NCI-H128 (cell line): ENCODE measurements around the gene PRKCE.
A peak's percentile ranks its signal among the peaks of the same experiment; 100 is the strongest.

Source experiments
- DNase-seq: peaks from one replicate; lab custom pipeline; 2025; ENCODE audit not compliant: unreplicated experiment; lab: John Stamatoyannopoulos, UW

PRKCE gene

DNA sequence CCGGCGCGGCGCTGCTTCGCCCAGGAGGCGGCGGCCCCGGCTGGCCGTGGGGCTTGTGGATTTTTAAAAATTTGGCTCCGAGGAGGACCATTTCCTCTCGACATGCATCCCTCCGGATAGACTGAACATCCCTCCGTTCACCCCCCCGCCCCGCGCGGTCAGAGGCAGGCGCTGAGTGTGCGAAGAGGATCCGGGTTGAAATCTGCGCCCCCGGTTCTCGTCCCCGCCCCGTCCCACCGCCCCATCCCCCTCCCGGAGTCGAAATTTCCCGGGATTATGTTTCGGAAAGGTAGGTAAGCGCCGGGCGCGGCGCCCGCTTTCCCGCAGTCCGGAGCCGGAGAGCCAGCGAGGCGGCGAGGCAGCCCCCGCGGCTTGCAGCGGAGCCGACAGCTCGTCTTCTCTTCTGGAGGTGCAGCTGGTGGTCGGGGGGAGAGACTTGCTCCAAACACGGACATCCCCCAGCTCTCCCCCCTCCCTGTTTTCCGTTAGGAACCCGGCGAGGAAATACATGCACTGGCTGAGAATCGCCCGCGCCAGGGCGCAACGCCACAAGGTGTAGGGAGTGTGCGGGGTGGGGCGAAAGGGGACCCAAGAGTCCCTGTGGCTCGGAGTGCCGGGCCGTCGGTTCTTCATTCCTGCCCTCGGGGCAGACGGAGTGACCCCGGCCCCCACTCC, at the start of gene PRKCE:
Gene PRKCE, plus strand, starts transcription at position 261 of the 675 bp plus-strand sequence.
- DNase-seq, result no peak

DNA sequence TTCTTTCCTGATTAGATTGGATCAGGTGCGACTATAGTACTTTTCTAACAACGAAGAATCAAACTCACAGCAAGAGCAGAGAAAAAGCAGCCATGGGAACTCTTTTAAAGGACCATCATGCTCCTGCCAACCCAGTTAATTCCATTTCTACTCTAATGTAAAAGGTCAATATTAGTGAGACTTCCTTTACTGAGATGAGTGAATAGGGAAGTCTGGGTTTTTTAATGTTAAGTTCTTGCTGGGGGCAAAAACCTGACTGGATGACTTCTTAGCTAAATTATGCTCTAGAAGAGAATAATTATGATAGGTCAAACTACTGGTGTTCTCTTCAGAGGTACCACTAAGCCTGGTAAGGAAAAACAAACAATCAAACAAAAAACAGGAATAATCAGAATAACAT, 48.9 kb upstream of the PRKCE start:
- no peak for DNase-seq

DNA sequence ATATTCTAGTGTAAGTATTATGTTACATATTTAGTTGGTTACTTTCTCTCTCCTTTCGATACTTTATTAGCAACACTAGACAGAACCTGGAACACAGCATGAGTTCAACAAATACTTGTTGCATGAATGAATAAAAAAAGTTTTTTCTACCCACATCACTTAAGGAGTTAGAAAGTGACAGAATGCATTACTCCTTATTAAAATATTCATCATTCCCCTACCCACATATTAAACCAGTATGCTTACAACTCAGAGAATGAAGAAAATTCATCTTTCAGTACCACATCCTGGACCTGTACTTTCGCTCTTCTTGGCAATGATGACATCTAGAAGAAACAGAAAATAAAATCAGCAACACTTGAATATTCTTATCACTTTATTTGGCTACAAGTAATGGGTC, 46.4 kb upstream of the PRKCE start:
- no peak for DNase-seq

DNA sequence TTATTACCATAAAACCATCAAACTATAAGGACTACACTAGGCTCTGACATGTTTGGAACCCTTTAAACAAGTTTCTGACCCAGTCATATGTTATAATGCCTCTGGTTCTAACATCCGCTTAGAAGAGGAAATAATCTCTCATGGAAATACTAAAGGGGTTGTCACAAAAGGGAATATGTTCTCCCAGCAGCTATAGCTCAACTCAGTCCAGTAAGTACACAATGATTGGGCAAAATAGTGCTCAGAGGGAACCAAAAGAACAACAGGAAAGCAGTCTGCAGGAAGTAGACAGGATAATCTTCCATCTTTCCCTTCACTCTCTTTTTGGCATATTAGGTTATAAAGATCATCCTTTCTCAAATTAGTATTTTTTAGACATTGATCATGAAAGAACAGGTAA, 44.7 kb upstream of the PRKCE start:
- DNase-seq, result no peak

DNA sequence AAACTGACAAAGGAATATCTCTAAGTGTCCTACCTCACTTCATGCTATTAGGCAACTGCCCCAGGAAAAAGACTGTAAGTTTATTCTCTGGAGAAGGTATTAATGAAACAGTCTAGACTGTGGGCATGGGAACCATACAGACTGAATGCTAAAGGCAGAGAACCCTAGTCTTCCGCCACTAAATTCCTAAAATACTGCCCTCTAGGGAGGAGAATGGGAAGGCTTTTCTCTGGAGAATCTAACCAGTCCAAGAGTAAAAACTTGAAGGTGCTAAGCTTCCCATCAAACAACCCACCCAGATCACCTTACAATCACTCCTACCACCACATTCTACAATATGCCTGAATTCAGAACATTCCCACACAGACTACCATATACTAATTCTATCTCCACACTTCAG, 43.8 kb upstream of the PRKCE start:
- DNase-seq, result no peak

DNA sequence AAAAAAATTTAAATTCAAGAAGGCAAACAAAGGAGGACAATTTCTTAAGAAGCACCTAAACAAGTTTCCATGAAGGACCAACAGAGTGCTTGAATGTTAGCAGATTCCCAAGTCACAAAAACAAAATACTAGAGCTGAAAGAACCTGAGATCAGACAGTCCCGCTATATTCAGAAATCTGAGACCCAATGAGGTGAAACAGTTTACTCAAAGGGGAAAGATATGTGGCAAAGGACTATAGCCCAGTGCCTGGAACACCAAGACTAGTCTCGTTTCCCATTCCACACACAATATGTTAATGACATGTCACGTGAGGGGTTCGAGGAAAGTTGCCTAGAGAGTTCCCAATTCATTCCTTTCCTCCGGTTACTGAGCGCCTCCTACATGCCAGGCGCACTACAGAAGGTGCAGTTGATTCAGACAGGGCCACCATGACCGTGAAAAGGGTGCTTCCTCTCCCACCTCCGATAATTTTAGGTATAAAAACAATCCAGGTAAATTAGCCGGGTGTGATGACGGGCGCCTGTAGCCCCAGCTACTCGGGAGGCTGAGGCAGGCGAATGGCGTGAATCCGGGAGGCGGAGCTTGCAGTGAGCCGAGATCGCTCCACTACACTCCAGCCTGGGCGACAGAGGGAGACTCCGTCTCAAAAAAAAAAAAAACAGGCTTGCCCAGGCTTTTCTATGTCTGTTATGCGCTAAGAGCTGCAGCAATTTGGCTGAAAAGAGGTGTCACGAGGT, 41.0 kb upstream of the PRKCE start:
- DNase-seq, result peak; percentile 47

DNA sequence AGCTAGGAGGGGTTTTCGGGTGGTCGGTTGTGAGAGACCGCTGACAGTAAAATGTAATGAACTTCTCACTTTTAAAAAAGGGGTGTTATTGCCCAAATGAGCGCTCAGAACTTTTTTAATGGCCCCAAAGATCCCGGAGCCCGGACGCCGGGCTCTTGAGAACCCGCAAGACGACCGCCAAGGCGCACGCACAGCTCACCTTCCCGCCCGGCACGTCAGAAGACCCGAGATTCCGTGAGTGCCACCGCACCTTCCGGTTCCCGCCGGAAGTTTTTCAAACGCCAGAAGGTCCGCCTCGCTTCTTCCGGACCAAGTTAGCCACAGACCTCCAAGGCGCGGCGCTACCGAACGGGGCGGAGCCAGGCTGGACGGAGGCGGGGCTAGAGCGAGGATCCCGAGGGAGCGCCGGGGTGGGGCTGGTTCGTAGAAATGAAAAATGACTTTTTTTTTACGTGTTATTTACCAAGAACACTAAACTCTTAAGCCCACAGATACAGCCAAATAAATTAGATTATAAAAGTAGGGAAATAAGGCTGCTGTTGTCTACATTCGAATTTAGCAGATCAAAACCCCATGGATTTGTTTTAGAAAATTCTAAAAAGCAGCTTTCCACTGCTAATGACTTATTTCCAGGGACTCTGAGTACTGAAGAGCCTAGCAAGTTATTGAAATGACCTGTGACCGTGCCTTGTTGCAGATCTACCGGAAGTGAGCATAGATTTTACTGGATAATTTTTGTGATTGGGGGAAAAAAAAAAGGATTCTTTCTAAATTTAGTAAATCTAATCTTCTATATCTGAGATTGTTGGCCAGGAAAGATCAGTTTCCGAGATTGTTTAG, 40.2 kb upstream of the PRKCE start, which contains the start of gene SRBD1:
Gene SRBD1, minus strand, starts transcription at position 248 of the 840 bp plus-strand sequence. CDS start 5,826 bp downstream, outside the sequence.
- DNase-seq, result peak; percentile 84

DNA sequence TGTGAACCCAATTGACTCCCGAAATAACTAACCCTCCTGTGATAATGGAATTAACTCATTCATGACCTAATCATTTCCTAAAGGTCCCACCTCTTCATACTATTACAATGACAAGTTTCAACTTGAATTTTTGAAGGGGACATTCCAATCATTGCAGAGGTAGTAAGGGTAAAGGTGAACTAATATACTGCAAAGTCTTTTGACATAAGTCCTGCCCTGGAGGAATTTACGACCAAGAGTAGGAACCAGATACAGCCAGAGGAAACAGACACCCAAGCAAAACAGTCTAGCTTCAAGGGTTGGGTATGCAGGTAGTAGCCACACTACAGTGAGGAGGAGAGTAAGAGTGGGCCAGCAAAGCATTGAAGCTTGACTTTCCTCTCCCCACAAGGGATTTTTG, 39.2 kb upstream of the PRKCE start:
- no peak for DNase-seq

DNA sequence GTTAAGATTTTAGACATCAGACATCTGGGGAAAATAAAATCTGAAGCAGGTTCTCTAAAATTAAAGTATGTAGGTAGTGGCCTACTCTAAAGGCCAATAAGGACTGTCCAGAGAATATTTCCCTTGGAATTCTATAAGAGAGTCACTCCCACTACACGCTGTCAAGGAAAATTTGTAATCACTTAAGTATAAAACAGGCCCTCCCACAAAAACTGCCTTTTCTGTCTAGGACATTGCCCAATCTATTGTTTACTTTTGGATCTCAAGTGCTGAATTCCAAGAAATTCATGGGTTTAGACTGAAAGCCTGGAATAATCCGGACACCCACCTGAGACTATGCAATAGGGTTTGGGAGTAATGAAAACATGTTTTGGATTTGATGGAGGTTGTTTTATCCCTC, 38.7 kb upstream of the PRKCE start:
- DNase-seq, result no peak

DNA sequence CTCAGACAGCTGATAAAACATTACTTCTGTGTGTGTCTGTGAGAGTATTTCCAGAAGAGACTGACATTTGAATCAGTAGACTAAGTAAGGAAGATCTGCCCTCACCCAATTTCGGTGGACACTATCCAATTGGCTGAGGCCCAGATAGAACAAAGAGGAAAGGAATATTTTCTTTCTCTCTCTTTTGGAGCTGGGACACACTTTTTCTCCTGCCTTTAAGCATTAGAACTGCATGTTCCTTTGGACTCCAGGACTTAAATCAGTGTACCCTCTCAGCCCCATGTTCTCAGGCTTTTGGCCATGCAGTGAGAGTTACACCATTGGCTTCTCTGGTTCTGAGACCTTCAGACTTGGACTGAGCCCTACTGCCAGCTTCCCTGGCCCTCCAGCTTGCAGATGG, 37.1 kb upstream of the PRKCE start:
- DNase-seq, result no peak

DNA sequence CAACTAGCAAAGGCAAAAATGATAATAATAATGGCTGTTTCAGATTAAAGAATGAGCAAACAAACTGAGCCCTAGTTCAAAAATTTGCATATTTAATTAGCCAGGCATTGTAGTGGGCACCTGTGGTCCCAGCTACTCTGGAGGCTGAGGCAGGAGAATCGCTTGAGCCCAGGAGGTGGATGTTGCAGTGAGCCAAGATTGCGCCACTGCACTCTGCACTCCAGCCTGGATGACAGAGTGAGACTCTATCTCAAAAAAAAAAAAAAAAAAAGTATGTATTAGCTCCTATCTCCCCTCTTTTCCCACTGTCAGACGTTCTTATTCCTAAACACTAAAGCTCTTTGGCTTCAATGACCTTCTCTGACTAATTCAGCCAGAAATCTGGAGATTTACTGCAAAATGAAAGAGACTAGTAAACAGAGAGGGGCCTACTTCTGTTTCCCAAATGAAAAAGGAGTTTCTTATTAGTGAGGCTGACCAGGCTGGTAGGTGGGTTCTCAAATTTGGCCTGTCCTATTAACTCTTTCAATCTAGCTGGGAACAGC, 36.5 kb upstream of the PRKCE start:
- DNase-seq, result no peak

DNA sequence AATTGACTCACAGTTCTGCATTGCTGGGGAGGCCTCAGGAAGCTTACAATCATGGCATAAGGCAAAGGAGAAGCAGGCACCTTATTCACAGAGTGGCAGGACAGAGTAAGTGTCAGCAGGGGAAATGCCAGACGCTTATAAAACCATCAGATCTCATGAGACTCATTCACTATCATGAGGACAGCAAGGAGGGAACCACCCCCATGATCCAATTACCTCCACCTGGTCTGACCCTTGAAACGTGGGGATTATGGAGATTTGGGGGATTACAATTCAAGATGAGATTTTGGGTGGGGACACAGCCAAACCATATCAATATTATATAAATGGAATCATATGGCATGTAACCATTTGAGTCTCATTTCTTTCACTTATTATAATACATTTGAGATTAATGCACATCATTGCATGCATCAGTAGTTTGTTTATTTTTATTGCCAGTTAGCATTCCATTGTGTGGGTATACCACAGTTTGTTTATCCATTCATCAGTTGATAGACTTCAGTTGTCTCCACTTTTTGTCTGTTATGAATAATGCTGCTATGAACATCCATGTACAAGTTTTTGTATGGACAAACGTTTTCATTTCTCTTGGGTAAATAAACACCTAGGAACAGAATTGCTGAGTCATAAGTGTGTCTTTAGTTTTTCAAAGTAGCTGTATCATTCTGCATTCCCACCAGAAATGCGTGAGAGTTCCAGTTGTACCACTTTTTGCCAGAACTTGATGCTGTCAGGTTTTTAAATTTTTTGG, 34.6 kb upstream of the PRKCE start:
- no peak for DNase-seq

DNA sequence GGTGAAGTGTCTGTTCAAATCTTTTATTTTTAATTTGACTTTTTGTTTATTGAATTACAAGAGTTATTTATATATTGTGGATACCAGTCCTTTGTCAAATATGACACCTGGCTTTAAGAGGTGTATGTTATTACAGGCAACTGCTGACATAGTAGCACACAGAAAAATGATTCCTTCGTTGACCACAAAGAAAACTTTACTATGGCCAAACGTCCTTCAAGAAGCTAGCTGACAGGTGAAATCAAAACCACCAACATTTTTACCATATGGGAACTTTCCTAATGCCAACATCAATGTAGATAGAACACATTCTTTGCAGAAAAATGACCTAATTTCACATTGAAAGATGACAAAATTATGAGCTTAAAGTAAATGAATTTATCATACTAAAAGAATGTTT, 34.0 kb upstream of the PRKCE start:
- DNase-seq, result no peak

DNA sequence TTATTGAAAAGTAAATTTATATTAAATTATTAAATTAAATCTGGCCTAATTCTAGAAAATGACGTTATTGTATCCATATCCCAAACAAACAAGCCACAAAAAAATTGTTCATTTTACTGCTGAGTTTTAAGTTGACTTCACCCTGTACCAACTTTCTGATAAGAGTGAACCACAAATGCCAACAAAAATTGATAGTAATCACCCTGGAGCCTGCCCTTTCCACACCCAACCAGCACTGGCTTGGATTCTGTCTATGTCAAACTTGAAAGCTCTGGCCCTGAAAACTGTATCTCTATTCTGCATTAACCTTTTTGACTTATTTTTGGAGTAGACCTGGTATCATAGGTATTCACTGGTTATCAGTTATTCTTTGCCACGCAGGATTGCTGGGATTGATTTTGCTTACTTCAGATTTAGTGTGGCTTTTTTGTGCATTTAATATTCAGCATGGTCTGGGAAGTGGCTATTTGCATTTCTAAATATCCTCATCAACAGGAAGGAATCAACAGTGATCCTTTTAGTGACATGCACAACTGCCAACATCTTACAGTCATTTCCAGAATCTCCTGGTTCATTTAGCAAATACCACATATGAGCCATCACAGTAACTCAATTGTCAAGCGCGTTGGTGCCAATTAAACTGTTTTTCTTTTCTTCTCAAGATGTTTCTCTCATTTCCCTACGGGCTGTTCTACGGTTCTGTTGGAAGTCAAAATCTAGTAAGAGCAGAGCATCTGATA, 29.0 kb upstream of the PRKCE start:
- DNase-seq, result no peak

DNA sequence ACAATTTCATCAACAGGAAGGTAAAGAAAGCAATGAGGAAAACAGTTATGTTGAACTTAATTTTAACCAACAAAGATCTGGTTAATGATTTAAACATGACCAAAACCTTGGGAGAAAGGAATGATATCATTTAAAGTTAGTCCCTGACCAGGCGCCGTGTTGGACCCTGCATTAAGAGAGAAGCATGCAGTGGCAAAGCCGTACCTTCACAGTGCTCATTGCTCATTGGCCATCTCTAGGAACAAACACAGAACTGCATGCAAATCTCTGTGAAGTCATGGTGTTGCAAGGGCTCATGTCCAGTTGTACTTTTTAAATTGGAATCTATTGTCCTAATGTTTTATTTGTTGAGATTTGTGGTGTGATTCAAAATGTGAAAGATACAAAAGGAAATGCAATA, 28.4 kb upstream of the PRKCE start:
- no peak for DNase-seq

DNA sequence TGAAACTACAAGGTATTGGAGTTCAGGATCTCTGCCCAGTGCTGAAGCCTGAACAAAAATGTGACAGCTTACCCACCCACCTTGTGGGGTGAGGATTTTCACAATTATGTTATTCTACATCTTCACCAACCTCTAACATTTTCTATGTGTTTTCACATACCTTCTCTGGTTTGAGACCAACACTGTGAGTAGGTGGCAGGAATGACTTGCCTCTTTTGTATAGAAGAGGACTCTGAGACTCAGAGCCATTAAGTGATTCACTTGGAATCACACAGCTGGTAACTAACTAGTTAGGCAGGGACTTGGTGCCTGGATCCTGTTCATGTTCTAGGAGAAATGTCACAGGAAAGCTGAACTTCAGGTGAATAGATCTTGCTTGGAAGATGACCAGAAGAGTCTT, 25.7 kb upstream of the PRKCE start:
- DNase-seq, result no peak

DNA sequence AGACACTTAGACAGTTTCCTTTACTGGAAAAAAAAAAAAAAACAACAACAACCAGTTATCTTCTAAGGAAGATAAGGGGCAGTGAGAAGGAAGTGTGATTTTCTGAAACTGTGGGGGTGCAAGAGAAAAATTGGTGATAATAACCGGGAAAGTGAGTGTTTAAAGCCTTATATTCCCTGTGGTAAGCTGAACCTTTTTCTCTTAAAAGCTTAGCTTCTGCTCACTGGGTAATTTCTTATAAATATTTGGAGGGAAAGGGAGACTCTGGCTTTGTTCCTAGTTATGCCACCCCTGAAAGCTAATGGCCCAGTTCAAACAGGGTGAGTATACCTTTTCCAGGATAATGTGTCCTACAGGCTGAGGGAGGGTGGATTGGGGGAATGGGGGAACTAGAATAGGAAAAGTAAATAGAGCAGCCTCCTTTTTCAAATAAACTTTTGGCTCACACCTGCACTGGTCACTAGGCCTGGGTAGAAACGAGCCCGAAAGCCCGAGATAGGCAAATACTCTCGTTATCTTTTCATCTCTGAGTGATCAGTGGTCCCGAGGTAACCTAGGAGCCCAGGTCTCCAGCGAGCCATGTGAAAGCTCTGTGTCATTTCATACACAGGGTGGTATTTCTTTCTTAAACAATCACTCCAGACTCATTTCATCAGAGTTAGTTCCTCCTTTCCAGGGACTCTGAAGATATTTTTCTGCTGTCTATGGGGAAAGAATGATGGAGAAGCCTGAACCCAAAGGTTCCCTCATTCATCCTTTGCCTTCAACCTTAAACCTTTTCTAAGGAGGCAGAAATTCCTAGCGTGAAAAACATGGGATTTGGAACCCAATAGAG, 24.9 kb upstream of the PRKCE start:
- no peak for DNase-seq

DNA sequence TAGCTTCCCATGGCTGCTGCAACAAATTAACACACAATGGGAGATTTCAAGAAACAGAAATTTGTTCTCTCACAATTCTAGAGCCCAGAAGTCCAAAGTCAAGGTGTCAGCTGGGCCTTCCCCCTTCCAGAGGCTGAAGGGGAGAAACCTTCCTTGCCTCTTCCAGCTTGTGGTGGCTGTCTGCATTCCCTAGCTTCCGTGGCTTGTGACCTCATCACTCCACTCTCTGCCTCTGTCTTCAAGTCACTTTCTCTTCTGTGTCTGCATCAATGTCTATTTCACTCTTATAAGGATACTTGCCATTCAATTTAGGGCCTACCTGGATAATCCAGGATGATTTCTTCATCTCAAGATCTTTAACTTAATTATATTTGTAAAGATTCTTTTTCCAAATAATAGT, 23.6 kb upstream of the PRKCE start:
- DNase-seq, result no peak

DNA sequence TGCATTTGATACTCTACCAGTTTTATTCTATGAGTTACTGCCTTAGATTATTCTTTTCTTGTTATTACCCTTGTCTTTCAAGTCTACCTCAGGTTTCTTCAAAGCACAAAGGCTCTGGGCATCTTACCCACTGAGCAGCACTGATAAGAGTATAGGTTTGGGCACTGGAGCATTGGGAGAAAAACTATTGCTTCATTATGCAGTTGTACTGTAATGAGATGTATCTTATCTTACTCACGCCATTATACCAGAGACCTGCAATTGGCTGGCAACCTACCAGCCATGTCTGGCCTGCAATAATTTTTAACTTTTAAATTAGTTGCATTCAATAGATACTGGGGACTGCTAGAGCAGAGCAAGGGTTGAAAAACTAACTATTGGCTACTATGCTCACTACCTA, 21.5 kb upstream of the PRKCE start:
- no peak for DNase-seq
